Natural killer cell (primary cell): Measurements from ENCODE around the gene GAB2. TPM values are rescaled to one million over a fixed set of nuclear protein-coding genes. Genes with fewer than 3 reads are reported as not detected.

Source experiments
- ATAC-seq, 3 donors: fragments of 150-1000 bp in 2 of 3; fragments of 200-7000 bp in 1 of 3; cut with Tn5 transposase; 1 replicate in 1 of 3; 2 replicates in 2 of 3; pipeline ENCODE4 v1.10.0; 2021; ENCODE audit warnings: mild to moderate bottlenecking in 2 of 3, moderate library complexity in 2 of 3
- DNase-seq, 2 donors: peaks; one replicate each; pipeline versions ENCODE4 v3.0.0 to v3.0.0-alpha.2; 2013 to 2021; ENCODE audit warnings: mixed read lengths in 1 of 2
- H3K27ac ChIP-seq: one replicate; pipeline ENCODE4 v1.5.1; 2013; ENCODE audit warnings: mild to moderate bottlenecking, low read length
- H3K27me3 ChIP-seq: one replicate; pipeline ENCODE4 v1.6.1; 2013; ENCODE audit warnings: low read length; ENCODE audit not compliant: control insufficient read depth, insufficient read depth
- H3K36me3 ChIP-seq: one replicate; pipeline ENCODE4 v1.6.1; 2013; ENCODE audit warnings: low read length; ENCODE audit not compliant: control insufficient read depth, insufficient read depth
- H3K4me1 ChIP-seq: one replicate; pipeline ENCODE4 v1.6.1; 2013; ENCODE audit warnings: low read length; ENCODE audit not compliant: control insufficient read depth, insufficient read depth
- H3K4me3 ChIP-seq: one replicate; pipeline ENCODE4 v1.5.1; 2013; ENCODE audit warnings: low read length
- H3K9me3 ChIP-seq: one replicate; pipeline ENCODE4 v1.6.1; 2013; ENCODE audit warnings: low read length; ENCODE audit not compliant: control insufficient read depth, insufficient read depth
- H3K27ac Mint-ChIP-seq, 2 donors: one replicate each; pipeline ENCODE4 v1.8.0; 2022; ENCODE audit warnings: mild to moderate bottlenecking in 2 of 2, mixed read lengths in 2 of 2, moderate library complexity in 1 of 2
- H3K27me3 Mint-ChIP-seq, 2 donors: one replicate each; pipeline ENCODE4 v1.8.0; 2022; ENCODE audit warnings: low read depth in 2 of 2, mixed read lengths in 2 of 2
- H3K36me3 Mint-ChIP-seq: one replicate; pipeline ENCODE4 v1.8.0; 2022; ENCODE audit warnings: mixed read lengths
- H3K4me1 Mint-ChIP-seq, 2 donors: one replicate each; pipeline ENCODE4 v1.8.0; 2022; ENCODE audit warnings: mixed read lengths in 2 of 2
- H3K4me3 Mint-ChIP-seq: one replicate; pipeline ENCODE4 v1.8.0; 2022; ENCODE audit warnings: mild to moderate bottlenecking, moderate library complexity, mixed read lengths
- H3K9me3 Mint-ChIP-seq, 2 donors: one replicate each; pipeline ENCODE4 v1.8.0; 2022; ENCODE audit warnings: mixed read lengths in 2 of 2
- CTCF ChIP-seq: fragments of 200-600 bp; IDR thresholded peaks from one replicate; pipeline ENCODE4 v1.8.0; 2022; ENCODE audit warnings: antibody characterized with exemption
- WGBS: methylation state at CpG from one replicate; pipeline ENCODE4 v1.1.7; 2013; ENCODE audit warnings: missing lambda C conversion rate; ENCODE audit not compliant: insufficient coverage; 5-methylcytosine and 5-hydroxymethylcytosine counted together
- intact Hi-C: fragments of 100-400 bp; cut with micrococcal nuclease; formaldehyde crosslinking; loops from one replicate; pipeline ENCODE4 v1.14.2; 2022
- total RNA-seq, 4 donors: library from RNA; stranded (reverse); fragments of 120-200 nt in 1 of 4; gene quantifications; one replicate each; pipeline versions ENCODE4 v1.2.3 to v1.2.4, GENCODE V29; 2013 to 2022

GAB2 gene
- total RNA-seq, 3 donors from 2014 or later (not counting 1 experiment from before 2014, with no cell fraction given), result 4.3 to 58.4 (median 8.1) TPM

GRCh38 chr11:78299000-78299710 lies 118.5 kb downstream of the GAB2 start:
- no peak overlapping the region for H3K27ac ChIP-seq
- intact Hi-C loops, result no loop called here
- no peaks in the 10 kb centered on the region for H3K36me3 Mint-ChIP-seq

GRCh38 chr11:78298291-78298771 lies 119.3 kb downstream of the GAB2 start:
- 57% methylated on average over 1 of the region's 1 CpG for WGBS
- no peaks in the 10 kb centered on the region for H3K4me1 Mint-ChIP-seq
- TF ChIP-seq CTCF, result no peak
- no peaks in the 10 kb centered on the region for H3K27me3 ChIP-seq
- H3K27me3 Mint-ChIP-seq, result no peaks in the 10 kb centered on the region
- no peak overlapping the region for H3K27ac Mint-ChIP-seq
- H3K4me3 Mint-ChIP-seq, result no peak overlapping the region
- intact Hi-C loops, result no loop called here
- no peaks in the 10 kb centered on the region for H3K9me3 Mint-ChIP-seq
- H3K36me3 ChIP-seq, result no peaks in the 10 kb centered on the region
- H3K4me3 ChIP-seq, result no peak overlapping the region
- H3K36me3 Mint-ChIP-seq, result no peaks in the 10 kb centered on the region
- DNase-seq (no peak), ATAC-seq (no peak)
- H3K9me3 ChIP-seq, result no peaks in the 10 kb centered on the region
- H3K27ac ChIP-seq, result no peak overlapping the region
- no peaks in the 10 kb centered on the region for H3K4me1 ChIP-seq

More at GRCh38 chr11:78299000-78299710, 118.5 kb downstream of the GAB2 start:
- no peak overlapping the region for H3K4me3 ChIP-seq
- ATAC-seq (no peak), DNase-seq (no peak)
- Mint-ChIP-seq H3K27ac (no peak overlapping the region), H3K4me3 (no peak overlapping the region), H3K4me1 (no peaks in the 10 kb centered on the region), H3K27me3 (peaks cover 0 to under 1% of the 10 kb centered on the region in 2 donors), H3K9me3 (no peaks in the 10 kb centered on the region)
- no peaks in the 10 kb centered on the region for H3K36me3 ChIP-seq
- no peaks in the 10 kb centered on the region for H3K4me1 ChIP-seq
- WGBS, result 94% methylated on average over 2 of the region's 2 CpGs
- H3K27me3 ChIP-seq, result no peaks in the 10 kb centered on the region
- H3K9me3 ChIP-seq, result no peaks in the 10 kb centered on the region
- TF ChIP-seq CTCF, result no peak

GRCh38 chr11:78295991-78296930 lies 121.4 kb downstream of the GAB2 start:
- no peaks in the 10 kb centered on the region for H3K27me3 ChIP-seq
- intact Hi-C loops, result no loop called here
- ATAC-seq, result no peak
- H3K36me3 ChIP-seq, result no peaks in the 10 kb centered on the region
- no peak for TF ChIP-seq CTCF
- WGBS, result 87% methylated on average over 6 of the region's 8 CpGs
- H3K4me3 ChIP-seq, result no peak overlapping the region
- Mint-ChIP-seq H3K4me3 (no peak overlapping the region), H3K4me1 (no peaks in the 10 kb centered on the region), H3K27me3 (no peaks in the 10 kb centered on the region), H3K27ac (no peak overlapping the region), H3K9me3 (no peaks in the 10 kb centered on the region), H3K36me3 (no peaks in the 10 kb centered on the region)
- no peaks in the 10 kb centered on the region for H3K9me3 ChIP-seq
- H3K4me1 ChIP-seq, result no peaks in the 10 kb centered on the region
- DNase-seq, result no peak
- H3K27ac ChIP-seq, result no peak overlapping the region
